GM19324 (cell line): ENCODE results near the gene ATF3.

ENCODE experiments used
- ATAC-seq: cut with Tn5 transposase; IDR thresholded peaks from one replicate; pipeline ENCODE4 v1.9.1; 2021; ENCODE audit warnings: mild to moderate bottlenecking, moderate library complexity; ENCODE audit not compliant: unreplicated experiment, low FRiP score

Gene ATF3

GRCh38 chr1:212607913-212608391 is 609 bp upstream of the ATF3 start:
- peak; percentile 12 for ATAC-seq

GRCh38 chr1:212608959-212609700 is 569 bp downstream of the ATF3 start:
- ATAC-seq: peak; percentile 14

GRCh38 chr1:212609701-212610574 is 1.4 kb downstream of the ATF3 start:
- ATAC-seq: no peak

- ATAC-seq: no peak
Measured at GRCh38 chr1:212610575-212610967, 2.0 kb downstream of the ATF3 start.

GRCh38 chr1:212611000-212611948 is 2.7 kb downstream of the ATF3 start:
- ATAC-seq: no peak

GRCh38 chr1:212612041-212612961 is 3.7 kb downstream of the ATF3 start:
- ATAC-seq: no peak

GRCh38 chr1:212613440-212614335 is 5.1 kb downstream of the ATF3 start:
- no peak for ATAC-seq

- ATAC-seq: no peak
Measured at GRCh38 chr1:212614453-212615200, 6.1 kb downstream of the ATF3 start.

GRCh38 chr1:212615201-212615470 is 6.6 kb downstream of the ATF3 start:
- ATAC-seq: no peak

GRCh38 chr1:212618466-212619210 is 10.1 kb downstream of the ATF3 start:
- no peak for ATAC-seq

- no peak for ATAC-seq
Measured at GRCh38 chr1:212620293-212620692, 11.7 kb downstream of the ATF3 start.

GRCh38 chr1:212621043-212621948 is 12.7 kb downstream of the ATF3 start:
- ATAC-seq: no peak

GRCh38 chr1:212621949-212622305 is 13.4 kb downstream of the ATF3 start:
- no peak for ATAC-seq

- no peak for ATAC-seq
Measured at GRCh38 chr1:212622467-212622866, 13.9 kb downstream of the ATF3 start.

GRCh38 chr1:212622906-212623305 is 14.3 kb downstream of the ATF3 start:
- ATAC-seq: no peak

GRCh38 chr1:212623603-212624002 is 15.0 kb downstream of the ATF3 start:
- no peak for ATAC-seq
